Kidney capillary endothelial cell (primary cell): ENCODE data around the gene SRMS.
A peak's percentile ranks its signal among the peaks of the same experiment; 100 is the strongest.

ENCODE experiments used
- DNase-seq: peaks from one replicate; pipeline ENCODE4 v3.0.0-alpha.2; 2018; ENCODE audit warnings: low spot score

SRMS gene

GRCh38 chr20:63501818-63502670, 45.5 kb downstream of the SRMS start:
- no peak for DNase-seq

GRCh38 chr20:63500902-63501817, 46.4 kb downstream of the SRMS start:
- no peak for DNase-seq

GRCh38 chr20:63500151-63500901, 47.2 kb downstream of the SRMS start:
- no peak for DNase-seq

GRCh38 chr20:63499338-63499969, 48.1 kb downstream of the SRMS start:
- no peak for DNase-seq

GRCh38 chr20:63498960-63499337, 48.6 kb downstream of the SRMS start, which contains the start of gene EEF1A2:
Gene EEF1A2, minus strand, starts transcription at chr20:63499083. Its CDS starts 1,320 bp downstream, at chr20:63497763.
- DNase-seq: no peak

GRCh38 chr20:63497946-63498935, 49.3 kb downstream of the SRMS start:
- no peak for DNase-seq

- no peak for DNase-seq
Observed at GRCh38 chr20:63497138-63497945, 50.2 kb downstream of the SRMS start.

- DNase-seq: no peak
Observed at GRCh38 chr20:63496596-63497120, 50.9 kb downstream of the SRMS start.

- peak; percentile 58 for DNase-seq
Observed at GRCh38 chr20:63495741-63496595, 51.6 kb downstream of the SRMS start.

- no peak for DNase-seq
Observed at GRCh38 chr20:63495167-63495720, 52.3 kb downstream of the SRMS start.

GRCh38 chr20:63494420-63495166, 53.0 kb downstream of the SRMS start:
- no peak for DNase-seq

GRCh38 chr20:63494084-63494419, 53.5 kb downstream of the SRMS start:
- no peak for DNase-seq

GRCh38 chr20:63493563-63494020, 54.0 kb downstream of the SRMS start:
- DNase-seq: no peak

GRCh38 chr20:63492982-63493381, 54.6 kb downstream of the SRMS start:
- no peak for DNase-seq

GRCh38 chr20:63492518-63492917, 55.0 kb downstream of the SRMS start:
- DNase-seq: no peak

GRCh38 chr20:63491635-63492230, 55.8 kb downstream of the SRMS start:
- no peak for DNase-seq

GRCh38 chr20:63491078-63491477, 56.5 kb downstream of the SRMS start:
- no peak for DNase-seq
